Measurements from ENCODE around the gene GPR141.

DNA sequence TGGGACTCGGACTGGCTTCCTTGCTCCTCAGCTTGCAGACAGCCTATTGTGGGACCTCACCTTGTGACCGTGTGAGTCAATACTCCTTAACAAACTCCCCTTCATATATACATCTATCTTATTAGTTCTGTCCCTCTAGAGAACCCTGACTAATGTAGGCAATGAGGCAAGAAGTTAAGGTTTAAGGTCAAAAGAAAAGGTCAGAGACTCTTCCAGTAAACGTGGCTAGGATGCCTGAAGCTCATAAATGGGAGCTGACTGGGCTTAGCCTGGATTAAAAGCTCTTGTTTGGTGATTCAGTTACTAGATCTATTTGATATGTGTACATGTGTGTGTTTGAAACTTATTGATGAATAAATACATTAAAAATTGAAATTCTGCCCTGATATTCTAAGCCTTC, 10.6 kb upstream of the GPR141 start:
- TF ChIP-seq, protein P1, sequence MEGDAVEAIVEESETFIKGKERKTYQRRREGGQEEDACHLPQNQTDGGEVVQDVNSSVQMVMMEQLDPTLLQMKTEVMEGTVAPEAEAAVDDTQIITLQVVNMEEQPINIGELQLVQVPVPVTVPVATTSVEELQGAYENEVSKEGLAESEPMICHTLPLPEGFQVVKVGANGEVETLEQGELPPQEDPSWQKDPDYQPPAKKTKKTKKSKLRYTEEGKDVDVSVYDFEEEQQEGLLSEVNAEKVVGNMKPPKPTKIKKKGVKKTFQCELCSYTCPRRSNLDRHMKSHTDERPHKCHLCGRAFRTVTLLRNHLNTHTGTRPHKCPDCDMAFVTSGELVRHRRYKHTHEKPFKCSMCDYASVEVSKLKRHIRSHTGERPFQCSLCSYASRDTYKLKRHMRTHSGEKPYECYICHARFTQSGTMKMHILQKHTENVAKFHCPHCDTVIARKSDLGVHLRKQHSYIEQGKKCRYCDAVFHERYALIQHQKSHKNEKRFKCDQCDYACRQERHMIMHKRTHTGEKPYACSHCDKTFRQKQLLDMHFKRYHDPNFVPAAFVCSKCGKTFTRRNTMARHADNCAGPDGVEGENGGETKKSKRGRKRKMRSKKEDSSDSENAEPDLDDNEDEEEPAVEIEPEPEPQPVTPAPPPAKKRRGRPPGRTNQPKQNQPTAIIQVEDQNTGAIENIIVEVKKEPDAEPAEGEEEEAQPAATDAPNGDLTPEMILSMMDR (conservative IDR thresholded peaks at IDR 0.05; ENCODE audit: low read length), result no peak
- no peak for TF ChIP-seq EZH2phosphoT487 (IDR thresholded peaks at IDR 0.05; ENCODE audit: borderline replicate concordance)
